ENCODE data around the gene CBLC. TPM values are rescaled to one million over a fixed set of nuclear protein-coding genes. Genes with fewer than 3 reads are reported as not detected.

The CBLC gene
- total RNA-seq, 2 donors from 2014 or later, result 18.5 to 23.6 TPM

Small RNAs within 50 kb of the gene (microRNA-seq; reads per million reads assigned to microRNA genes)
- gene MIR8085 (ENCODE audit: borderline number of aligned reads in 2 of 2, borderline replicate concordance in 2 of 2), result 0 reads per million in 2 donors

Small RNAs within 50 kb of the gene (small RNA-seq; reads per million reads assigned to genes)
- not detected for gene RF00156

Other genes with a start within 250 kb of the CBLC start
- not detected for gene CEACAM20, start 248.2 kb upstream of the CBLC start, total RNA-seq
- gene IGSF23, start 164.3 kb upstream of the CBLC start, total RNA-seq, result 1 to 10 TPM in 1 of 2 donors, not detected in 1; 3.1 TPM
- gene PVR, start 134.0 kb upstream of the CBLC start, total RNA-seq, result 10 to 100 TPM; 36.8 to 55.4 TPM
- gene CEACAM19, start 106.4 kb upstream of the CBLC start, total RNA-seq, result 1 to 10 TPM; 3.9 to 5.3 TPM
- 1 to 10 TPM in 1 of 2 donors, under 1 TPM in 1; 0.33 to 1.3 TPM for gene CEACAM16, start 78.7 kb upstream of the CBLC start, total RNA-seq
- gene BCL3, start 29.2 kb upstream of the CBLC start, total RNA-seq, result 10 to 100 TPM; 26.2 to 72.5 TPM
- 10 to 100 TPM; 89.2 to 89.3 TPM for gene BCAM, start 31.2 kb downstream of the CBLC start, total RNA-seq
- 100 to 1,000 TPM in 1 of 2 donors, 10 to 100 TPM in 1; 54.0 to 137 TPM for gene NECTIN2, start 68.4 kb downstream of the CBLC start, total RNA-seq
- gene TOMM40, start 113.4 kb downstream of the CBLC start, total RNA-seq, result 10 to 100 TPM; 19.7 to 34.3 TPM
- 100 to 1,000 TPM in 1 of 2 donors, 10 to 100 TPM in 1; 77.6 to 216 TPM for gene APOE, start 127.9 kb downstream of the CBLC start, total RNA-seq
- gene APOC1, start 136.7 kb downstream of the CBLC start, total RNA-seq, result 10 to 100 TPM in 1 of 2 donors, 1 to 10 TPM in 1; 5.4 to 24.1 TPM
- gene APOC4, start 164.3 kb downstream of the CBLC start, total RNA-seq, result not detected
- not detected for gene APOC2, start 168.2 kb downstream of the CBLC start, total RNA-seq
- 10 to 100 TPM; 37.1 to 48.5 TPM for gene CLPTM1, start 177.5 kb downstream of the CBLC start, total RNA-seq
- gene RELB, start 223.6 kb downstream of the CBLC start, total RNA-seq, result 10 to 100 TPM in 1 of 2 donors, 1 to 10 TPM in 1; 8.9 to 11.9 TPM